CD4-positive, alpha-beta memory T cell (primary cell): ENCODE data around the gene FBXO31. TPM values are rescaled to one million over a fixed set of nuclear protein-coding genes. Genes with fewer than 3 reads are reported as not detected.
"Not testable (repeated sequence)": the region's sequence is repeated elsewhere in the genome, so short reads cannot be mapped to it uniquely, and the experiment has no call there.

Source experiments
- CTCF ChIA-PET: fragments of 350-600 bp; sonication (Branson Sonifier 250); formaldehyde crosslinking; loops from one replicate; lab custom pipeline; 2021; ENCODE audit warnings: inconsistent platforms; ENCODE audit not compliant: partially characterized antibody; lab: Charles Lee
- POLR2A ChIA-PET: fragments of 350-600 bp; sonication (Branson Sonifier 250); formaldehyde crosslinking; loops from one replicate; lab custom pipeline; 2021; ENCODE audit not compliant: partially characterized antibody; lab: Charles Lee
- DNase-seq, 5 donors: peaks; one replicate each; pipeline versions ENCODE4 v3.0.0 to v3.0.0-alpha.2; 2020 to 2022; ENCODE audit warnings: mixed read lengths in 1 of 5
- H3K27ac ChIP-seq: one replicate; pipeline ENCODE4 v1.7.0; 2013; ENCODE audit warnings: low read depth, low read length
- H3K27me3 ChIP-seq: 2 replicates; pipeline ENCODE4 v1.7.0; 2013; ENCODE audit warnings: mild to moderate bottlenecking, low read length, moderate library complexity; ENCODE audit not compliant: insufficient read depth
- H3K36me3 ChIP-seq: 2 replicates; pipeline ENCODE4 v1.7.0; 2013; ENCODE audit warnings: mild to moderate bottlenecking, low read length, moderate library complexity; ENCODE audit not compliant: insufficient read depth
- H3K4me1 ChIP-seq: 2 replicates; pipeline ENCODE4 v1.7.0; 2013; ENCODE audit warnings: mild to moderate bottlenecking, low read length, moderate library complexity; ENCODE audit not compliant: insufficient read depth
- H3K4me3 ChIP-seq, 2 donors: one replicate each; pipeline ENCODE4 v1.7.0; 2013; ENCODE audit warnings: low read length in 2 of 2, mild to moderate bottlenecking in 1 of 2
- H3K9me3 ChIP-seq, 2 donors: one replicate each; pipeline ENCODE4 v1.7.0; 2013; ENCODE audit warnings: low read length in 2 of 2, control low read depth in 1 of 2; ENCODE audit not compliant: control insufficient read depth in 1 of 2
- H3K27ac Mint-ChIP-seq, 7 donors: one replicate each; pipeline ENCODE4 v1.8.0; 2020 to 2021; ENCODE audit warnings: mixed read lengths in 7 of 7, mild to moderate bottlenecking in 6 of 7, inconsistent platforms in 3 of 7, moderate library complexity in 3 of 7
- H3K27me3 Mint-ChIP-seq, 2 donors: one replicate each; pipeline ENCODE4 v1.8.0; 2020 to 2021; ENCODE audit warnings: mixed read lengths in 2 of 2
- H3K36me3 Mint-ChIP-seq, 2 donors: one replicate each; pipeline ENCODE4 v1.8.0; 2020 to 2021; ENCODE audit warnings: mixed read lengths in 2 of 2, inconsistent platforms in 1 of 2, mild to moderate bottlenecking in 1 of 2
- H3K4me1 Mint-ChIP-seq, 4 donors: one replicate each; pipeline ENCODE4 v1.8.0; 2020 to 2021; ENCODE audit warnings: mixed read lengths in 4 of 4, mild to moderate bottlenecking in 1 of 4
- H3K4me3 Mint-ChIP-seq, 8 donors: one replicate each; pipeline ENCODE4 v1.8.0; 2020 to 2021; ENCODE audit warnings: mixed read lengths in 8 of 8, mild to moderate bottlenecking in 7 of 8, moderate library complexity in 6 of 8, inconsistent platforms in 3 of 8
- H3K9me3 Mint-ChIP-seq, 8 donors: one replicate each; pipeline ENCODE4 v1.8.0; 2020 to 2021; ENCODE audit warnings: mixed read lengths in 8 of 8, mild to moderate bottlenecking in 5 of 8, inconsistent platforms in 3 of 8, moderate library complexity in 1 of 8
- intact Hi-C: fragments of 100-400 bp; cut with micrococcal nuclease; formaldehyde crosslinking; loops from one replicate; pipeline ENCODE4 v1.15.1; 2023
- polyA plus RNA-seq, 2 donors: library from polyadenylated mRNA; unstranded; fragments of 300-500 nt; fragmentation: Illumina TruSeq; gene quantifications; one replicate each; pipeline ENCODE4 v1.2.3, GENCODE V29; 2021
- total RNA-seq, 2 experiments: library from RNA; stranded (reverse); gene quantifications; one replicate each; pipeline ENCODE4 v1.2.3, GENCODE V29; 2021

The FBXO31 gene
- total and polyA plus RNA-seq, 4 experiments from 2014 or later, result 22.9 to 44.6 (median 34.5) TPM

- peak overlapping the region in 3 of 8 donors; percentile 17 to 46 (median 44) for H3K4me3 Mint-ChIP-seq
Observed at GRCh38 chr16:87344165-87344930, 39.2 kb downstream of the FBXO31 start.

GRCh38 chr16:87343753-87344050 is 39.9 kb downstream of the FBXO31 start:
- Histone ChIP-seq H3K4me3 (no peak overlapping the region), H3K4me1 (peaks cover 20% of the 10 kb centered on the region), H3K36me3 (peaks cover 25% of the 10 kb centered on the region), H3K27ac (no peak overlapping the region), H3K9me3 (no peaks in the 10 kb centered on the region), H3K27me3 (no peaks in the 10 kb centered on the region)
- Mint-ChIP-seq H3K4me1 (peaks cover 9 to 35% (median 19%) of the 10 kb centered on the region in 4 donors), H3K36me3 (peaks cover 30 to 44% of the 10 kb centered on the region in 2 donors), H3K4me3 (no peak overlapping the region), H3K27me3 (no peaks in the 10 kb centered on the region), H3K9me3 (no peaks in the 10 kb centered on the region), H3K27ac (peak overlapping the region in 1 of 7 donors; percentile 76)
- intact Hi-C loops, result no loop called here
- no peak for DNase-seq
- ChIA-PET CTCF (no interaction called here), POLR2A (interaction anchor here (2.1 kb wide), 1 partner anchor 39 kb away, joined by 17 read pairs; the partner anchor contains the start of gene FBXO31)

More at GRCh38 chr16:87344165-87344930, 39.2 kb downstream of the FBXO31 start:
- no peaks in the 10 kb centered on the region for H3K9me3 ChIP-seq
- intact Hi-C loops, result no loop called here
- peaks cover 20% of the 10 kb centered on the region for H3K4me1 ChIP-seq
- H3K36me3 Mint-ChIP-seq, result peaks cover 30 to 44% of the 10 kb centered on the region in 2 donors
- H3K27me3 Mint-ChIP-seq, result no peaks in the 10 kb centered on the region
- H3K27ac Mint-ChIP-seq, result peak overlapping the region in 6 of 7 donors; percentile 0 to 91 (median 65)
- H3K4me1 Mint-ChIP-seq, result peaks cover 11 to 41% (median 22%) of the 10 kb centered on the region in 4 donors
- ChIA-PET CTCF (interaction anchor here (0.6 to 1.3 kb wide), 3 partner anchors 40 to 435 kb away, joined by 3 to 5 read pairs (median 5); partner anchors contain the start of gene FBXO31), POLR2A (interaction anchor here (1.6 to 2.1 kb wide), 2 partner anchors 27 to 38 kb away, joined by 6 to 17 read pairs; partner anchors contain the start of genes C16orf95 and FBXO31)
- no peak overlapping the region for H3K4me3 ChIP-seq
- H3K27me3 ChIP-seq, result no peaks in the 10 kb centered on the region
- no peaks in the 10 kb centered on the region for H3K9me3 Mint-ChIP-seq
- no peak overlapping the region for H3K27ac ChIP-seq
- DNase-seq, result no peak
- H3K36me3 ChIP-seq, result peaks cover 25% of the 10 kb centered on the region

GRCh38 chr16:87342978-87343752 is 40.4 kb downstream of the FBXO31 start:
- Mint-ChIP-seq H3K27me3 (no peaks in the 10 kb centered on the region), H3K36me3 (peaks cover 29 to 43% of the 10 kb centered on the region in 2 donors), H3K4me1 (peaks cover 9 to 29% (median 17%) of the 10 kb centered on the region in 4 donors), H3K9me3 (no peaks in the 10 kb centered on the region), H3K4me3 (no peak overlapping the region), H3K27ac (peak overlapping the region in 2 of 7 donors; percentile 15 to 21)
- no peak overlapping the region for H3K4me3 ChIP-seq
- no peak overlapping the region for H3K27ac ChIP-seq
- peaks cover 25% of the 10 kb centered on the region for H3K36me3 ChIP-seq
- peaks cover 20% of the 10 kb centered on the region for H3K4me1 ChIP-seq
- H3K27me3 ChIP-seq, result no peaks in the 10 kb centered on the region
- no peak for DNase-seq
- POLR2A ChIA-PET, result interaction anchor here (1.2 kb wide), 1 partner anchor 45 kb away, joined by 3 read pairs; no protein-coding TSS in a partner anchor
- H3K9me3 ChIP-seq, result no peaks in the 10 kb centered on the region
- intact Hi-C loops, result no loop called here
- CTCF ChIA-PET, result interaction anchor here (0.5 to 1.2 kb wide), 2 partner anchors 51 to 528 kb away, joined by 3 read pairs; no protein-coding TSS in a partner anchor

- Histone ChIP-seq H3K36me3 (peaks cover 25% of the 10 kb centered on the region), H3K4me1 (peaks cover 20% of the 10 kb centered on the region), H3K27ac (no peak overlapping the region), H3K9me3 (no peaks in the 10 kb centered on the region), H3K27me3 (no peaks in the 10 kb centered on the region), H3K4me3 (no peak overlapping the region)
- CTCF ChIA-PET, result interaction anchor here (1.0 to 1.2 kb wide), 2 partner anchors 46 to 52 kb away, joined by 3 read pairs; no protein-coding TSS in a partner anchor
- intact Hi-C loops, result no loop called here
- H3K9me3 Mint-ChIP-seq, result no peaks in the 10 kb centered on the region
- peak overlapping the region in 1 of 7 donors; percentile 15 for H3K27ac Mint-ChIP-seq
- H3K4me1 Mint-ChIP-seq, result peaks cover 9 to 29% (median 16%) of the 10 kb centered on the region in 4 donors
- POLR2A ChIA-PET, result interaction anchor here (1.2 kb wide), 1 partner anchor 46 kb away, joined by 3 read pairs; no protein-coding TSS in a partner anchor
- H3K4me3 Mint-ChIP-seq, result no peak overlapping the region
- H3K36me3 Mint-ChIP-seq, result peaks cover 31 to 47% of the 10 kb centered on the region in 2 donors
- no peaks in the 10 kb centered on the region for H3K27me3 Mint-ChIP-seq
- no peak for DNase-seq
Observed at GRCh38 chr16:87342504-87342903, 41.1 kb downstream of the FBXO31 start.

- Mint-ChIP-seq H3K27me3 (no peaks in the 10 kb centered on the region), H3K27ac (peak overlapping the region in 3 of 7 donors; percentile 14 to 66 (median 16)), H3K9me3 (no peaks in the 10 kb centered on the region), H3K4me1 (peaks cover 6 to 22% (median 13%) of the 10 kb centered on the region in 4 donors), H3K36me3 (peaks cover 27 to 52% of the 10 kb centered on the region in 2 donors), H3K4me3 (no peak overlapping the region)
- peaks cover 6% of the 10 kb centered on the region for H3K4me1 ChIP-seq
- peaks cover 19% of the 10 kb centered on the region for H3K36me3 ChIP-seq
- ChIA-PET POLR2A (no interaction called here), CTCF (interaction anchor here (1.1 kb wide), 1 partner anchor 23 kb away, joined by 3 read pairs; the partner anchor contains the start of gene C16orf95)
- intact Hi-C loops, result no loop called here
- no peak for DNase-seq
- no peaks in the 10 kb centered on the region for H3K9me3 ChIP-seq
- H3K27me3 ChIP-seq, result no peaks in the 10 kb centered on the region
- H3K4me3 ChIP-seq, result no peak overlapping the region
- H3K27ac ChIP-seq, result no peak overlapping the region
Observed at GRCh38 chr16:87340198-87340597, 43.4 kb downstream of the FBXO31 start.

- peaks cover 3 to 21% (median 10%) of the 10 kb centered on the region in 4 donors for H3K4me1 Mint-ChIP-seq
- H3K27ac Mint-ChIP-seq, DNase-seq, CTCF ChIA-PET, H3K4me3 Mint-ChIP-seq, H3K9me3 Mint-ChIP-seq, H3K4me1 ChIP-seq, H3K27ac ChIP-seq, H3K27me3 ChIP-seq, H3K9me3 ChIP-seq, POLR2A ChIA-PET, intact Hi-C loops, H3K27me3 Mint-ChIP-seq, H3K4me3 ChIP-seq: not testable (repeated sequence)
- peaks cover 24% of the 10 kb centered on the region for H3K36me3 ChIP-seq
- H3K36me3 Mint-ChIP-seq, result peaks cover 27 to 52% of the 10 kb centered on the region in 2 donors
Observed at GRCh38 chr16:87339724-87340105, 43.9 kb downstream of the FBXO31 start.
